GM21619 (cell line): ENCODE measurements around the gene ERP44.
"Not testable (repeated sequence)": the region's sequence is repeated elsewhere in the genome, so short reads cannot be mapped to it uniquely, and the experiment has no call there.

Experiments used
- ATAC-seq: cut with Tn5 transposase; IDR thresholded peaks from one replicate; pipeline ENCODE4 v1.9.1; 2021; ENCODE audit not compliant: unreplicated experiment

The ERP44 gene

GRCh38 chr9:100070104-100071041 lies 28.4 kb downstream of the ERP44 start:
- no peak for ATAC-seq

DNA sequence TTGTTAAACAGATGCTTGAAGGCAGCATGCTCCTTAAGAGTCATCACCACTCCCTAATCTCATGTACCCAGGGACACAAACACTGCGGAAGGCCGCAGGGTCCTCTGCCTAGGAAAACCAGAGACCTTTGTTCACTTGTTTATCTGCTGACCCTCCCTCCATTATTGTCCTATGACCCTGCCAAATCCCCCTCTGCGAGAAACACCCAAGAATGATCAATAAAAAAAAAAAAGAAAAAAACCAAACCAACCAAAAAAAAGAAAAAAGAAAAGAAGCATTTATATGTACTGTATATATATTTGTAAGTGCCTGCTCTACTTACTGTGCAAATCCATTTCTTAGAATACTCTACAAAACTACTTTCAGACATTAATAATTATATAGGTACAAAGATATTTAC lies 29.7 kb downstream of the ERP44 start:
- not testable (repeated sequence) for ATAC-seq

GRCh38 chr9:100067990-100068389 lies 30.8 kb downstream of the ERP44 start:
- not testable (repeated sequence) for ATAC-seq

DNA sequence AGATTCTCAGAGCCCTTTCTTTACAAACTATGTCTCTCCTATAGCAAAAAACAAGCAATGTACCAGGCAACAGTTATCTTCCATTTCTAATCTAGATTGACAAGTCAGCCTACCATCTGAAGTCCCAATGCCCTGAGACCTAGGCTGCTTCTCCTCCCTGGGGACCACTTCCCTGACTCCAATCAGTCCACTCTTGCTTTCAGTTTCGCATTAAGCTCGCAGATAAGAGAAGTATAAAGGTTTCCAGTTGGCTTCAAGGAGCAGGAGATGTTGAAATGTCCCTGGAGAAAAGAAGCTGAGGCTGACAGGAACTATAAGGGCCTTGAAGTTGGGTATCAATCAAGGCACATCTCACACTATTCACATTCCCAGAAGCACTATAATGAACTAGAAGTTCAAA lies 32.3 kb downstream of the ERP44 start:
- ATAC-seq = peak; percentile 55

GRCh38 chr9:100064872-100065581 lies 33.8 kb downstream of the ERP44 start:
- no peak for ATAC-seq

- ATAC-seq = peak; percentile 31
Observed at GRCh38 chr9:100063185-100063584, 35.6 kb downstream of the ERP44 start.

DNA sequence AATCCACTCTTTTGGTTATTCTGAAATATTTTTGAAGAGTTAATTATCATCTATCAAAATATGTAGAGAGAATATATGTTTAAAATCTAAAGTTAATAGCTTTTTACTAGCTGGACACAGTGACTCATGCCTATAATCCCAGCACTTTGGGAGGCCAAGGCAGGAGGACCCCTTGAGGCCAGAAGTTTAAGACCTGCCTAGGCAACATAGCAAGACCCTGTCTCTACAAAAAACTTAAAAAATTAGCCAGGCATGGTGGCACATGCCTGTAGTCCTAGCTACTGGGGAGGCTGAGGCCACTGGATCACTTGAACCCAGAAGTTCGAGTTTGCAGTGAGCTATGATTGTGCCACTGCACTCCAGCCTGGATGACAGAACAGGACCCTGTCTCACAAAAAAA lies 36.1 kb downstream of the ERP44 start:
- not testable (repeated sequence) for ATAC-seq

GRCh38 chr9:100058699-100059579 lies 39.9 kb downstream of the ERP44 start:
- ATAC-seq = peak; percentile 81

GRCh38 chr9:100057624-100058023 lies 41.2 kb downstream of the ERP44 start:
- ATAC-seq = no peak

GRCh38 chr9:100056561-100056960 lies 42.2 kb downstream of the ERP44 start:
- ATAC-seq = no peak

DNA sequence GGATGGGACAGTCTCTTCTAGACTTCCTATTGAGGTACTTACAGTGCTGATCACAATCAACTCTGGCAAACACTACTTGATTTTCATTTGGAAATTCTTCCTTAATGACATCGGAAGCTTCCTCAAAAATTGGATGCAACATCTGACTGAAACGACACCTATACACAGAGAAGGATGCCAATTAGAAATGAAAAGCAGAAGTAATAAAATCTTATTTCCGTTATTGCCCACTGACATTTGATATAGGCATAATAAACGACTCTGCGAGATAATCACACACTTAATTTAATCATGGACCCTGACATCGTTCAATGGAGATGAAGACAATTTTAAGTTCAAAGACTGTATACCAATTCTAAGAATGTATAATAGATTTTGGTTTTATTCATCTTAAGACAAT lies 46.4 kb downstream of the ERP44 start:
- no peak for ATAC-seq

- no peak for ATAC-seq
Observed at GRCh38 chr9:100049551-100049950, 49.2 kb downstream of the ERP44 start.

DNA sequence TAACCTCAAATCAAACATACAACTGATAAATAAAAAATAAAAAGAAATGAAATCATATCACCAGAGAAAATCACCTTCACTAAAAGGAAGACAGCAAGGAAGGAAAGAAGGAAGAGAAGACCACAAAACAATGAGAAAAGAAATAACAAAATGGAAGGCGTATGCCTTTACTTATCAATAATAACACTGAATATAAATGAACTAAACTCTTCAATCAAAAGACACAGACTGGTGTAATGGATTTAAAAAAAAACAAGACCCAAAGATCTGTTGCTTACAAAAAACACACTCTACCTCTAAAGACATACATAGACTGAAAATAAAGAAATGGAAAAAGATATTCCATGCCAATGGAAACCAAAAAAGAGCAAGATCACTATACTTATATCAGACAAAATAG lies 60.3 kb downstream of the ERP44 start:
- no peak for ATAC-seq

GRCh38 chr9:100033877-100034551 lies 64.8 kb downstream of the ERP44 start:
- ATAC-seq = no peak

- no peak for ATAC-seq
Observed at GRCh38 chr9:100030548-100030947, 68.3 kb downstream of the ERP44 start.

DNA sequence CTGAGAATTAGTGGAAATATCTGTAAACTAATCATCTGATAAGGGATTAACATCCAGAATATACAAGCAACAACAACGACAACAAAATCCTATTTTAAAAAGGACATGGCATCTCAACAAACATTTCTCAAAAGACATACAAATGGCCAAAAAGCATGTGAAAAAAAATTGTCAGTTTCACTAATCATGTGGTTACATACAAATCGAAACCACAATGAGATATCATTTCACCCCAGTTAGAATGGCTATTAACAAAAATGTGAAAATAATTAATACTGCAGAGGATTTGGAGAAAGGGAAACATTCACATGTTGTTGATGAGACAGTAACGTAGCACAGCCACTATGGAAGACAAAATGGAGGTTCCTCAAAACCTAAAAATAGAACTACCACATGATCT lies 69.5 kb downstream of the ERP44 start:
- ATAC-seq = no peak

- ATAC-seq = peak; percentile 85
Observed at GRCh38 chr9:100028201-100028784, 70.5 kb downstream of the ERP44 start.

GRCh38 chr9:100027543-100027942 lies 71.3 kb downstream of the ERP44 start:
- no peak for ATAC-seq

DNA sequence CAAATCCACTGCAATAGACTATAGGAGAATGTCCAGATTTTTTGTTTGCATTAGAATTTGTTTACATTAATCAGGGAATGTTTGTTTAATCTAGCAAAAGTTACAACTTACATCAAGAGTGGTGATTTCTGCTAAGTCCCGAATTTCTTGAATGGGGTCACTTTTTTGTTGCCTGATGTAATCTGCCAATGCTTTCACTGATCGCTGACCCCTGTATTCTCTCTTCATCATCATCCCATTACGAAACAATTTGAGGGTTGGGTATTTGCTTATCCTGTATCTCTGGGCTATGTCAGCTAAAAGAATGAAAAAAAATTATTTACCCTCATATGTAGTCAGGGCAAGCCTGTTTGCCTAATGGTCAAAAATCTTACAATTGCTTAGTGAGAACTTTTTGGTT lies 76.9 kb downstream of the ERP44 start:
- ATAC-seq = no peak

GRCh38 chr9:100020121-100020795 lies 78.5 kb downstream of the ERP44 start:
- ATAC-seq = peak; percentile 53
